OCI-LY7 (cell line): ENCODE results near the gene LCP2. TPM values are rescaled to one million over a fixed set of nuclear protein-coding genes. Genes with fewer than 3 reads are reported as not detected.

ENCODE experiments used
- BruUV-seq: library from RNA; stranded (reverse); fragments of 400-500 nt; replicated peaks from 2 replicates; lab custom pipeline; 2021; lab: Mats Ljungman, UMichigan
- CTCF ChIA-PET: fragments of 300-600 bp; sonication (Branson Sonifier 250); formaldehyde crosslinking; loops from one replicate; lab custom pipeline; 2022; ENCODE audit warnings: antibody characterized with exemption; ENCODE audit not compliant: unreplicated experiment; lab: Charles Lee
- POLR2A ChIA-PET: fragments of 300-600 bp; sonication (Branson Sonifier 250); formaldehyde crosslinking; loops from one replicate; lab custom pipeline; 2022; ENCODE audit warnings: antibody characterized with exemption; lab: Charles Lee
- DNase-seq: peaks from one replicate; pipeline ENCODE4 v3.0.0-alpha.2; 2015; ENCODE audit warnings: low spot score
- H2AFZ ChIP-seq: fragments of 200-600 bp; sonication (generic), shearing (Covaris generic); 2 replicates; pipeline ENCODE4 v1.6.1; 2014; ENCODE audit warnings: mild to moderate bottlenecking, antibody characterized with exemption, low read length, moderate library complexity
- H3K27ac ChIP-seq: fragments of 200-600 bp; sonication (generic); 2 replicates; pipeline ENCODE4 v1.5.1; 2014; ENCODE audit warnings: mixed run types, low read depth, mild to moderate bottlenecking, moderate library complexity, low read length, inconsistent platforms; ENCODE audit not compliant: poor library complexity, severe bottlenecking
- H3K36me3 ChIP-seq: fragments of 200-600 bp; sonication (generic); 2 replicates; pipeline ENCODE4 v1.6.1; 2014; ENCODE audit warnings: mild to moderate bottlenecking, antibody characterized with exemption, low read length, moderate library complexity, mixed read lengths; ENCODE audit not compliant: insufficient read depth
- H3K4me1 ChIP-seq: fragments of 200-600 bp; sonication (generic); 2 replicates; pipeline ENCODE4 v1.5.1; 2014; ENCODE audit warnings: mild to moderate bottlenecking, low read length; ENCODE audit not compliant: insufficient read depth, poor library complexity, severe bottlenecking
- H3K4me2 ChIP-seq: fragments of 200-600 bp; sonication (generic); 2 replicates; pipeline ENCODE4 v1.6.1; 2014; ENCODE audit warnings: mild to moderate bottlenecking, low read length
- H3K4me3 ChIP-seq: fragments of 200-600 bp; sonication (generic); 2 replicates; pipeline ENCODE4 v1.5.1; 2014; ENCODE audit warnings: mild to moderate bottlenecking, low read depth, low read length; ENCODE audit not compliant: poor library complexity, severe bottlenecking
- H3K79me2 ChIP-seq: fragments of 200-600 bp; sonication (generic); 2 replicates; pipeline ENCODE4 v1.6.1; 2016; ENCODE audit warnings: low read depth, mild to moderate bottlenecking, low read length, moderate library complexity, mixed read lengths; ENCODE audit not compliant: insufficient read depth
- H3K9me2 ChIP-seq: fragments of 200-600 bp; sonication (generic); 2 replicates; pipeline ENCODE4 v1.6.1; 2016; ENCODE audit warnings: mild to moderate bottlenecking, low read length, mixed read lengths; ENCODE audit not compliant: insufficient read depth
- H3K9me3 ChIP-seq: fragments of 200-600 bp; sonication (generic); 2 replicates; pipeline ENCODE4 v1.6.1; 2014; ENCODE audit warnings: mild to moderate bottlenecking, mixed run types, low read length, mixed read lengths
- H4K20me1 ChIP-seq: fragments of 200-600 bp; sonication (generic); 2 replicates; pipeline ENCODE4 v1.6.1; 2014; ENCODE audit warnings: mild to moderate bottlenecking, antibody characterized with exemption, low read length, moderate library complexity, mixed read lengths; ENCODE audit not compliant: insufficient read depth
- EZH2phosphoT487 ChIP-seq: fragments of 200-600 bp; sonication (generic); IDR thresholded peaks from 2 replicates; pipeline ENCODE4 v1.6.1; 2018; ENCODE audit warnings: low read depth, borderline replicate concordance, mild to moderate bottlenecking, mixed run types, antibody characterized with exemption, low read length, moderate library complexity, mixed read lengths
- intact Hi-C: fragments of 100-400 bp; cut with micrococcal nuclease; formaldehyde crosslinking; loops from one replicate; pipeline ENCODE4 v1.10.0; 2022; ENCODE audit not compliant: unreplicated experiment
- total RNA-seq, 2 experiments: library from RNA; depleted of rRNA in 1 of 2; stranded (reverse); fragments of >200 nt in 1 of 2; shearing (Covaris generic) in 1 of 2; gene quantifications; 2 replicates each; pipeline ENCODE4 v1.2.3, GENCODE V29; 2014 to 2022
- TF ChIP-seq, protein P1 (sequence below): fragments of 200-600 bp; sonication (generic); conservative IDR thresholded peaks from 2 replicates; pipeline ENCODE4 v1.5.1; 2014; ENCODE audit warnings: mild to moderate bottlenecking, antibody characterized with exemption, low read length, moderate library complexity, mixed read lengths

The LCP2 gene
- total RNA-seq, 2 experiments from 2014 or later: 2.6 TPM; not detected in 1

DNA sequence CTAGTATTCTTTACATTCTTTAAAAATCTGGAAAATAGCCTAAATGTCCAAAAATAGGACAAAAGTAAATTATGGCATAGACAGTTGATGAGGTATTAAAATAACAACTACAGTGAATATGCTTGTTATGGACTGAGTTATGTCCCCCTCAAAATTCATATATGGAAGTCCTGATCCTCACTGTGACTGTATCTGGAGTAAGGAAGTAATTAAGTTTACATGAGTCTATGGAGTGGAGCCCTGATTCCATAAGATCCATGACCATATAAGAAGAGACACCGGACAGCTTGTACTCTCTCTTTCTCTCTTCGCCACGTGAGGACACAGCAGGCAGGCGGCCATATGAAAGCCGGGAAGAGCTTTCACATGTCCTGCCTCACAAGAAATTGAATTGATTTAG, 93.4 kb downstream of the LCP2 start:
- no peaks in the 10 kb centered on the region for H3K79me2 ChIP-seq
- no peak for TF ChIP-seq EZH2phosphoT487
- TF ChIP-seq, protein P1, sequence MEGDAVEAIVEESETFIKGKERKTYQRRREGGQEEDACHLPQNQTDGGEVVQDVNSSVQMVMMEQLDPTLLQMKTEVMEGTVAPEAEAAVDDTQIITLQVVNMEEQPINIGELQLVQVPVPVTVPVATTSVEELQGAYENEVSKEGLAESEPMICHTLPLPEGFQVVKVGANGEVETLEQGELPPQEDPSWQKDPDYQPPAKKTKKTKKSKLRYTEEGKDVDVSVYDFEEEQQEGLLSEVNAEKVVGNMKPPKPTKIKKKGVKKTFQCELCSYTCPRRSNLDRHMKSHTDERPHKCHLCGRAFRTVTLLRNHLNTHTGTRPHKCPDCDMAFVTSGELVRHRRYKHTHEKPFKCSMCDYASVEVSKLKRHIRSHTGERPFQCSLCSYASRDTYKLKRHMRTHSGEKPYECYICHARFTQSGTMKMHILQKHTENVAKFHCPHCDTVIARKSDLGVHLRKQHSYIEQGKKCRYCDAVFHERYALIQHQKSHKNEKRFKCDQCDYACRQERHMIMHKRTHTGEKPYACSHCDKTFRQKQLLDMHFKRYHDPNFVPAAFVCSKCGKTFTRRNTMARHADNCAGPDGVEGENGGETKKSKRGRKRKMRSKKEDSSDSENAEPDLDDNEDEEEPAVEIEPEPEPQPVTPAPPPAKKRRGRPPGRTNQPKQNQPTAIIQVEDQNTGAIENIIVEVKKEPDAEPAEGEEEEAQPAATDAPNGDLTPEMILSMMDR: no peak
- DNase-seq: no peak
- H3K4me1 ChIP-seq: no peaks in the 10 kb centered on the region
- no peaks in the 10 kb centered on the region for H4K20me1 ChIP-seq
- H3K4me3 ChIP-seq: no peak overlapping the region
- no peak overlapping the region for H3K27ac ChIP-seq
- no peaks in the 10 kb centered on the region for H3K9me2 ChIP-seq
- H3K4me2 ChIP-seq: no peak overlapping the region
- intact Hi-C loops: no loop called here
- no TSS peak for BruUV-seq
- H2AFZ ChIP-seq: no peak overlapping the region
- ChIA-PET CTCF (no interaction called here), POLR2A (no interaction called here)
- no peaks in the 10 kb centered on the region for H3K9me3 ChIP-seq
- H3K36me3 ChIP-seq: no peaks in the 10 kb centered on the region

DNA sequence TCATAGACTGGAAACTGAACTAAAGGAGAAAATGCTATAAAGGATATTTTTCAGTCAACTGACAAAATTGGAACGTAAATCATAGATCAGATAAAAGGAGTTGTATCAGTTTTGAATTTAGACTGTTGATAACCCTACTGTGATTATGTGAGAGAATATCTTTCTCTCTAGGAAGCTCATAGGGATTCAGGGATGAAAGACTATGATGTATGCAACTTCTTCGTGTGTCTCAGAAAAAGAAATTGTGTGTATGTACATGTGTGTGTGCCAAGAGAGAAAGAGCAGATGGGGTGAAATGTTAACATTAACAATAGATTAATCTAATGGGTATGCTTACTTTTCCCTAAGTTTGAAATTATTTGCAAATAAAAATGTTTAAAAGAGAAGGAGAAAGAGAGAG, 95.5 kb downstream of the LCP2 start:
- no peaks in the 10 kb centered on the region for H3K9me2 ChIP-seq

DNA sequence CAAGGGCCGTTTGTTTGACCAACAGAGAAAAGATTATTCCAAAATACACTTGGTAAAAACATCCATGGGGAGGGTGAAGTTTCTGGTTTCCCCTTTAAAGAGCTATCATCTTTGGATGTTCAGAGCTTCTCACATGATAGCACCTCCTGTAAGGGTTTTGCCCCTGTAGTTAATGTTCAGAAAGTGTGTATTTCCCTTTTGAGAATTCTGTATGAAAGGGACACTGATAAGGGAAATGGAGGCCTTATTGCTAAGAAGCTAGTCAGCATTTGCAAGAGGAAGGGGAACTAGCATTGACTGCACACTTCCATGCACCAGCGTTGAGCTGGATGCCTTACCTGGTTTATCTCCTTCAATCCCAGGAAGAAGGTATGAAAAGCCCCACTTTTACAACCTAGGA, 96.3 kb downstream of the LCP2 start:
- ChIA-PET CTCF (no interaction called here), POLR2A (interaction anchor here (0.5 kb wide), 1 partner anchor 87 kb away, joined by 8 read pairs; no protein-coding TSS in a partner anchor)
- Histone ChIP-seq H3K4me2 (no peak overlapping the region), H2AFZ (no peak overlapping the region), H3K36me3 (no peaks in the 10 kb centered on the region), H3K4me1 (no peaks in the 10 kb centered on the region), H3K9me2 (no peaks in the 10 kb centered on the region), H3K9me3 (no peaks in the 10 kb centered on the region), H3K27ac (no peak overlapping the region), H3K79me2 (no peaks in the 10 kb centered on the region), H4K20me1 (no peaks in the 10 kb centered on the region), H3K4me3 (no peak overlapping the region)
- no TSS peak for BruUV-seq
- intact Hi-C loops: no loop called here
- TF ChIP-seq, protein P1: no peak
- no peak for TF ChIP-seq EZH2phosphoT487
- no peak for DNase-seq

More for the DNA sequence above, 95.5 kb downstream of the LCP2 start:
- intact Hi-C loops: no loop called here
- TF ChIP-seq, protein P1: no peak
- no peak for TF ChIP-seq EZH2phosphoT487
- no peak overlapping the region for H2AFZ ChIP-seq
- no peaks in the 10 kb centered on the region for H3K4me1 ChIP-seq
- H3K4me3 ChIP-seq: no peak overlapping the region
- no TSS peak for BruUV-seq
- no peaks in the 10 kb centered on the region for H3K9me3 ChIP-seq
- no peaks in the 10 kb centered on the region for H3K36me3 ChIP-seq
- no peaks in the 10 kb centered on the region for H3K79me2 ChIP-seq
- H3K27ac ChIP-seq: no peak overlapping the region
- DNase-seq: no peak
- no peaks in the 10 kb centered on the region for H4K20me1 ChIP-seq
- POLR2A ChIA-PET: interaction anchor here (0.5 kb wide), 1 partner anchor 87 kb away, joined by 8 read pairs; no protein-coding TSS in a partner anchor
- CTCF ChIA-PET: no interaction called here
- no peak overlapping the region for H3K4me2 ChIP-seq
